ENCODE measurements around the gene ASPN.
A peak's percentile ranks its signal among the peaks of the same experiment; 100 is the strongest.

ASPN gene

GRCh38 chr9:92504881-92505280 is 22.6 kb upstream of the ASPN start:
- DNase-seq: no peak

GRCh38 chr9:92503156-92503555 is 20.9 kb upstream of the ASPN start:
- no peak for DNase-seq

- peak; percentile 19 to 59 (median 53) for DNase-seq
These were observed 19.5 kb upstream of the ASPN start for GRCh38 chr9:92501671-92502393.

GRCh38 chr9:92500725-92501124 is 18.4 kb upstream of the ASPN start:
- no peak for DNase-seq

- DNase-seq: no peak
These were observed 17.4 kb upstream of the ASPN start for GRCh38 chr9:92499701-92500100.

- no peak for DNase-seq
These were observed 14.3 kb upstream of the ASPN start for GRCh38 chr9:92496396-92497176.

GRCh38 chr9:92494856-92495255 is 12.6 kb upstream of the ASPN start:
- DNase-seq: no peak

GRCh38 chr9:92493749-92494387 is 11.6 kb upstream of the ASPN start:
- DNase-seq: no peak

GRCh38 chr9:92492781-92493401 is 10.6 kb upstream of the ASPN start:
- no peak for DNase-seq

GRCh38 chr9:92488681-92489550 is 6.6 kb upstream of the ASPN start:
- DNase-seq: no peak

GRCh38 chr9:92486371-92486770 is 4.1 kb upstream of the ASPN start:
- peak in 3 of 4 experiments; percentile 43 to 61 (median 56) for DNase-seq

GRCh38 chr9:92484563-92484962 is 2.3 kb upstream of the ASPN start:
- no peak for DNase-seq

- DNase-seq: no peak
These were observed 1.6 kb upstream of the ASPN start for GRCh38 chr9:92483627-92484545.

GRCh38 chr9:92482805-92483204 is 499 bp upstream of the ASPN start:
- DNase-seq: no peak

- DNase-seq: no peak
These were observed 1.2 kb downstream of the ASPN start for GRCh38 chr9:92480986-92481633.

- DNase-seq: no peak
These were observed 2.0 kb downstream of the ASPN start for GRCh38 chr9:92480291-92480771.

GRCh38 chr9:92479346-92479745 is 3.0 kb downstream of the ASPN start:
- DNase-seq: no peak

- no peak for DNase-seq
These were observed 3.5 kb downstream of the ASPN start for GRCh38 chr9:92478783-92479182.

GRCh38 chr9:92476962-92477361 is 5.3 kb downstream of the ASPN start:
- DNase-seq: no peak

- DNase-seq: no peak
These were observed 7.7 kb downstream of the ASPN start for GRCh38 chr9:92474587-92474986.

All from suppressor macrophage (primary cell).